HG02973 (cell line): ENCODE data around the gene SAE1.
A peak's percentile ranks its signal among the peaks of the same experiment; 100 is the strongest.

Experiments used
- ATAC-seq: cut with Tn5 transposase; IDR thresholded peaks from one replicate; pipeline ENCODE4 v1.9.1; 2021; ENCODE audit warnings: moderate library complexity; ENCODE audit not compliant: unreplicated experiment

SAE1 gene

DNA sequence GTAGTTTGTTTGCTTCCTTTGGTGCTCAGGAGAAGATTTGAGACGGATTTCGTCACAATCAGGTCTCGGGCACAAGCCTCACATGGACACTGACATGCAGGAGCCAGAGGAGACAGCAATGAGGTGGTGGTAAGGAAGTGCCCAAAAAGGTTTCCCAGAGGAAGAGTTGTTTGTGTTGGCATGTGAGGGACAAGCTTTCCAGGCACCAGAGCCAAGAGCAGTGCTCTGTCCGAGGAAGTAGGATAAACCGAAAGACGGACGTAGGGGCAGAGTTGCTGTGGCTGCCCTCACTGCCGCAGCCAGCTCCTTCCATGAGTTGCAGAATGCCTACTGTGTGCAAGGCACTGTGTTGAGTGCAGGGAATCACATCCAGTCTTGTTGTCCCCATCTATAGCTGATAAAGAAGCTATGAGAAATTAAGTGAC lies 27.7 kb downstream of the SAE1 start:
- ATAC-seq, result no peak

DNA sequence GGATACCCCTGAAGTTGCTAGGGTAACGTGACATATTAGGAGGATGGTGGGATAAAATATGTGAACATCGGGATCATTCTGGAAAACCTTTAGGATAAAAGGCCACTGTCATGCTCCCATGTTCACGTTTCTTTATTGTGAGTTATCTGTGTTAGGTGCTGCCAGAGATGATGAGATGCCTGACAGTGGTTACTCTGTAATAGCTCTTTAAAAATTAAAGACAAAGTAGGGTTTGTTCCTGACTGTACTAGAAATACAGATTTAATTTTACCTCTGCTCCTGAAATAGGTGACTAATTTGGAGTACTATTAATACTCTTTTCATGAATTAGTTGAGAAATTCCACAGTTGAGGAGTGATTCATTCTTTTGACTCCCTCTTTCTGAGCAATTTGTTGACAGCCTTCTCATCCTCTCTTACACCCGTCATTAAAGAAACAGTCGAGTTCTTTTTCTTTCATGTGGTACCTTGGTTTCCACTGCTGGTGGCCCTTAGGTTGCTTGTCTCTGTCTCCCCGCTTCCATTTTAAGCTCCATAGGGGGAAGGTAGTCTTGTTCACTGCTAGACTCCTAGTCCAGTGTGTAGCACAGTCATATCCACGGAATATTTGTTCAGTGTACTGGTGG lies 28.4 kb downstream of the SAE1 start:
- ATAC-seq, result no peak

DNA sequence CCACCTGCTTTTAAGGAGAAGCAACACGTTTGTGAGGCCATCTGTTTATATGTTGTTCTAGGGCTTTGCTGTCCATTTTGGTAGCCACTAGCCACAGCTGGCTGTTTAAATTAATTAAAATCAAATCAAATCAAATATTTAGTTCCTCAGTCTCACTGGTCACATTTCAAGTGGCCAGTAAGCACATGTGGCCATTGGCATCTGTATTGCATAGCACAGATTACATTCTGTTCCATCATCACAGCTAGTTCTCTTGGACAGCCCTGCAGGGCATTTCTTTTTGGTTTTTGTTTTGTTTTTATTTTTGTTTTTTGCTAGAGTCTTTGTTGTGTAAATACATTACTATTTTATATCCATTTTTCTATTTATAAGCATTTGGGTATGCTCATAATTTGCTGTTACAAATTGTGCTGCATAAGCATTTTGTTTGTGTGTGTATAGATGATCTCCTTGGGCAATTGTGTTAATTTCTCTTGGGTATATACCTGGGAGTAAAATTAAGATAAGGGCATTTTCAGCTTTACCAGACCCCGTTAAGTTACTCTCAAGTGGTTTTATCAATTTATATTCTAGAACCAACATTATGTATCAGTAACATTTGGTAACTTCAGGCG lies 31.3 kb downstream of the SAE1 start:
- ATAC-seq, result no peak

GRCh38 chr19:47168065-47168464 lies 37.4 kb downstream of the SAE1 start:
- ATAC-seq, result no peak

DNA sequence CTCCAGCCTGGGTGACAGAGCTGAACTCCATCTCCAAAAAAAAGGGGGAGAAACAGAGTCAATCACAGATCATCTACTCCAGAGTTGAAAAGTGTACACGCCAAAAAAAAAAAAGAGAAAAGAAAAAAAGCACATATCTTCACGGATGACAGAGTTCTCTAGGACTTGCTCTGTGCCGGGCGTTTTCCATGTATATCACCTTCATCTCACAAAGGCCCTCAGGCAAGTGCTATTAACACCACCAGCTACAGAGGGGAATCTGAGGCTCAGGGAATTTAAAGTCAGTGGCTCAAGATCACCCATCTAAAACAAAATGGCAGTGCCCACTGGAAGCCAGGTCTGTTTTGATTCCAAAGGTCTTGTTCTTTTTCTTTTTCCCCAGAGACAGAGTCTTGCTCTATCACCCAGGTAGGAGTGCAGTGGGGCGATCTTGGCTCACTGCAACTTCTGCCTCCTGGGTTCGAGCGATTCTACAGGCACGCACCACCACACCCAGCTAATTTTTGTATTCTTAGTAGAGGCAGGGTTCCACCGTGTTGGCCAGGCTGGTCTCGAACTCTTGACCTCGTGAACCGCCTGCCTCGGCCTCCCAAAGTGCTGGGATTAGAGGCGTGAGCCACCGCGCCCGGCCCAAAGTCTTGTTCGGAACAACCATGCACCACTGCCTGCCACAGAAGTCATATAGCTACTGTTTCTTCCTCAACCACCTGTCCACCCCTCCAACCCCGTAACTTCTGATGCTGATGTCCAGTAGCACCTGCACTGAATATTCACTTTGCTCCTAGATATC lies 42.2 kb downstream of the SAE1 start:
- ATAC-seq, result no peak

- no peak for ATAC-seq
These were observed 45.5 kb downstream of the SAE1 start for GRCh38 chr19:47176071-47176626.

GRCh38 chr19:47176627-47177090 lies 46.0 kb downstream of the SAE1 start:
- no peak for ATAC-seq

DNA sequence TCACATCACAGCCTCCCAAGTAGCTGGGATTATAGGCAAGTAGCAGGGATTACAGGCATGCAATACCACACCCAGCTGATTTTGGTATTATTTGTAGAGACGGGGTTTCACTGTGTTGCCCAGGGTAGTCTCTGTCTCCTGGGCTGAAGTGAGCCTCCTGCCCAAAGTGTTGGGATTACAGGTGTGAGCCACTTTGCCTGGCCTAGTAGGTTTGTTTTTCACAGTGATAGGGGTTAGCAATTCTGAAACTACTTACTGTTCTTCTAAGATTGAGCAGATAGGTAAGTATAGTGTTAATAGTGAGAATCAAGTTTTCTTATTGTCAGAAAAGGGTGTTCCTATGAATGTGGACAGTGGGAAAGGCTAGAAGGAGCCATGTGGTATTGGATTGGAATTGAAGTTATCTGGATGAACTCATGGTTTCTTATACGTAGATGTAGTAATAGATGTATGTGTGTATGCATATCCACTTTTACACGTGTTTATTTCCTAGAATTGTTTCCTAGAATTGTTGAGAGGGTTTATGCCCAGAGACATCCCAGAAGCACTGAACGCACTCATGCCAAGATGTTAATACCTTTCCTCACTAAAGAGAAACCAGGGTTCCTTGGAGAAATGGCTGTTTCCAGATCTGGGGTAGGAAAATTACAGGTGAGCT lies 49.1 kb downstream of the SAE1 start:
- no peak for ATAC-seq

DNA sequence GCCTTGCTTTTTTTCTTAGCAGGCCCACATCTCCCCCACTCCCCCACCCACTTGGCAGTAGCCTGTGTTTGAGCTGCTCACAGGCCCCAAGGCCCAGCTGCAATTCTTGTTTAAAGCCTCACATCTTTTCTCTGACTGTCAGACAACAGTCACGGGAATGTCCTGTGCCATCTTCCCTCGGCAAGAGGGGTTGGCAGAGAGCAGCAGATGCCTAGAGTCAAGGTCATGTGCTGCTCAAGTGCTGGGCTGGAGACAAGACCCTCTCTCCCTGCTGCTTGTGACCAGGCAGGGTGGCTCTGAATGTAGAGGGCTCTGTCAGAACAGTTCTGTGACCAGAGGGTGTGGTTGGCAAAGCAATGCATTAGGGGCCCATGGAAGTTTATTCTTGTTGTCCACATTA lies 53.0 kb downstream of the SAE1 start:
- no peak for ATAC-seq

- peak; percentile 76 for ATAC-seq
These were observed 56.1 kb downstream of the SAE1 start for GRCh38 chr19:47186446-47187334.

DNA sequence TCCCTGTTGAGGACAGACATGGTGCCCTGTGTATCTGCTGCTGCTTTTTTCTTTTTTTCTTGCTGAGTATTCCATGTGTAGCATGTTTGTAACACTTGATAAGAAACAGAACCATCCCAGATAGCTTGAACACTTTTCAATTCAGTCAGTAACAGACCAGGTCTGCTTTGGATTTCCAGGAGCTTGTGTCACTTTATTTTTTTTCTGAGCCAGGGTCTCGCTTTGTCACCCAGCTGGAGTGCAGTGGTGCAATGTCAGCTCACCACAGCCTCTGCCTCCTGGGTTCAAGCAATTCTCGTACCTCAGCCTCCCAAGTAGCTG lies 56.7 kb downstream of the SAE1 start:
- no peak for ATAC-seq

DNA sequence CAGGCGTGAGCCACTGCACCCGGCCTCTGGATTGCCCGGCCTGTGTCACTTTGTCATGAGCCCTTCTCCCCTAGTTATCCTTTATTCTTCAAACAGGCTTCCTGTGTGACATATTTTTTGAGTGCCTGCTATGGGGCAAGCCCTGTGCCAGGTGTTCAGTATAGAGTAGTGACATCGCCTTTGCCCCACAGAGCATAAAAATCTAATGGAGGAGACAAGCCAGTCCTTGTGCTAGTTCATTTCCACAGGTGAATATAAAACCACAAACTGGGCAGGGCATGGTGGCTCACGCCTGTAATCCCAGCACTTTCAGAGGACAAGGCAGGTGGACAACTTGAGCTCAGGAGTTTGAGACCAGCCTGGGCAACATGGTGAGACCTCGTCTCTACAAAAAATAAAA lies 57.2 kb downstream of the SAE1 start:
- ATAC-seq, result no peak

DNA sequence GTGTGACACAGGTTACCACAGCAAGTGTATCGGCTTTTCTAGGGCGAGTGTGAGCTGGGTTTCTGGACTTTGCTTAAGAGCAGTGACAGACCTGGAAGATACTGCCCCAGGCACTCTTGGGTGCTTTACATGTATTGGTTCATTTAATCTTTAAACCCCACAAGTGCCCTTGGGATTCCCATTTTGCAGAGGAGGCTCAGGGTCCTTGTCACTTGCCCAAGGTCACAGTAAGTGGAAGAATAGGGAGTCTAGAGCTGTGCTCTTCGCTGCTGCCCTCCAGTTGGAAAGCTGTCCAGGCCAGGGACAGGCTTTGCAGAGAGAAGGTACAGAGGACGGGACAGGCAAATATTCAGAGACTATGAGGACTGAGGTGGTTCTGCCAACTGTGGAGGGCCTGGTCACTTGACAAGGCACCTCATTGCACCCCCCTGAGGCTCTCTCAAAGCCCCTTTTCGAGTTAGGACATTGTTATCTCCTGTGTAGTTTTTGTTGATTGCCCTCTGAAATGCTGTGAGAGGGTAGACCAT lies 57.9 kb downstream of the SAE1 start:
- ATAC-seq, result no peak

GRCh38 chr19:47190167-47190727 lies 59.6 kb downstream of the SAE1 start:
- no peak for ATAC-seq

DNA sequence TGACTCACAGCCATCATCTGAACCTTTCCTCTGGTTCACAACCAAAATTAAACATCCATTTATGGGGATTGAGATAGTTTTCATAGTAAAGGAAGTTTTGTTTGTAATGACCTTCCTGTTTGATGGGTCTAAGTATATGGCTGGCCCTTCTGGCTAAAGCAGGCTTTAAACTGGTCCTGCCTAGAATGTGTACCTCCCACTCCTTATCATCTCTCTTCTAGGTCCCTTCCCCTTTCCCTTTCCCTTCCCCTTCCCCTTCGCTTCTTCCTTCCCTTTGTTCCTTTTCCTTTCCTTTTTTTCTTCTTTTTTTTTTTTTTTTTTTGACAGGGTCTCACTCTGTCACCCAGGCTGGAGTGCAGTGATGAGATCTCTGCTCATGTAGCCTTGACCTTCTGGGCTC lies 64.8 kb downstream of the SAE1 start:
- no peak for ATAC-seq

DNA sequence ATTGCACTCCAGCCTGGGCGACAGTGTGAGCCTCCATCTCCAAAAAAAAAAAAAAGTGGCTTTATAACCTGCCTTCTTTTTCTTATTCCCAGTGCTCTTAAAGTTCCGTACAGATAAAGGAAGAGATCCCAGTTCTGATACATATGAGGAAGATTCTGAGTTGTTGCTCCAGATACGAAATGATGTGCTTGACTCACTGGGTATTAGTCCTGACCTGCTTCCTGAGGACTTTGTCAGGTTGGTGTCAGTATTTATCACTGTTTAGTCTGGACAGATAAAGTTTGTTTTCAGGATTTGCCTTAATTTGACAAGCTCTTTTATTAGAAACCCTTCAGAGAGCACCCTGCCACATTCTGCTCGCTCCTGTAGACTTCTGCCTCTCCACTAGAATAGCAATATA lies 66.5 kb downstream of the SAE1 start:
- no peak for ATAC-seq

- ATAC-seq, result no peak
These were observed 69.9 kb downstream of the SAE1 start for GRCh38 chr19:47200530-47200929.

GRCh38 chr19:47203254-47203653 lies 72.6 kb downstream of the SAE1 start:
- no peak for ATAC-seq

DNA sequence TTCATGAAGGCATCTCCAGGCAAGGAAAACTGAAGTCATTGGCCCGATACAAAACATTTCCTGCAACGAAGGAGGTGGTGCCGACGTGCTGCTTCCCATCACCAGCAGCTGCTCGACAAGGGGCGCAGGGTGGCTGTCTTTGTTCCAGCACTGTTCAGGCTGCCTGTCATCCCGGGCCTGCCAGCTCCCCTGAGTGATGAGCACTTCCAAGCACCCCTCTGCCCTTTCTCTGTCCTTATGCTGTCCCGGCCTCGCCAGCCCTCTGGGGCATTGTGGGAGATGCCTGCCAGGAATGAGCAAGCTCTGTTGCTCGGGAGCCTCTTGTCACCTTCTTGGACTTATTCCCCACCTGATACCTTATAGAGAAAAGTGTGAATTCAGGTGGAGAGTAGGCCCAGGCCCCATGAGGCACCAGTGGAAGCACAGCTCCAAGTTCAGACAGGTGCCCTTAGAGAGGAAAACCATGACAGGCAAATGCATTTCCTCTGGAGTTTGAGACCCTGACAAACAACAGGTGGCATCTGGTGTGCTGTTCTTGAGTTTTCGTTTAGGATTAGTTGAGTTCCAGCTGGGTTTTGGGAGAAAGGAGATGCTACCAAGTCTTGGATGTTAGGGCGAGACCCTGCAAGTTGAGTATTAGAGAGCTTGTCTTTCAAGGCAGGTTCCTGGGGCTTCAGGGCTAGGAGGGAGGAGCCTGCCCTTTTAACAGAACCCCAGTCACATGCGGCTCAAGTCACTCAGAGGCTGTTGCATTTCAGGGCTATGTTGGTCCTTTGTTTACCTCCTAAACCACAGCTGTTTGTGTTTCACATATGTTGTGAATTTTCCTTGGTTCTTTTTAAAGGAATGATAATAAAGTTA lies 78.9 kb downstream of the SAE1 start:
- ATAC-seq, result no peak
